Fibroblast of lung (primary cell): ENCODE results near the gene ZNF229. TPM values are rescaled to one million over a fixed set of nuclear protein-coding genes. Genes with fewer than 3 reads are reported as not detected.
"Not testable (repeated sequence)": the region's sequence is repeated elsewhere in the genome, so short reads cannot be mapped to it uniquely, and the experiment has no call there.

ENCODE experiments used
- DNase-seq, 2 donors: peaks; one replicate each; pipeline versions ENCODE4 v3.0.0 to v3.0.0-alpha.2; 2010; ENCODE audit warnings: low read depth in 2 of 2
- H2AFZ ChIP-seq: 2 replicates; pipeline ENCODE4 v1.5.1; 2012; ENCODE audit warnings: low read length, control low read depth, inconsistent platforms
- H3K27ac ChIP-seq: 2 replicates; pipeline ENCODE4 v1.5.1; 2011; ENCODE audit warnings: low read length, control low read depth; ENCODE audit not compliant: insufficient read depth
- H3K27me3 ChIP-seq: 2 replicates; pipeline ENCODE4 v1.5.1; 2011; ENCODE audit warnings: mild to moderate bottlenecking, low read length; ENCODE audit not compliant: control insufficient read depth, insufficient read depth
- H3K36me3 ChIP-seq: 2 replicates; pipeline ENCODE4 v1.5.1; 2011; ENCODE audit warnings: low read length; ENCODE audit not compliant: control insufficient read depth, insufficient read depth
- H3K4me1 ChIP-seq: 2 replicates; pipeline ENCODE4 v1.5.1; 2011; ENCODE audit warnings: low read length; ENCODE audit not compliant: control insufficient read depth, insufficient read depth; ENCODE audit errors: extremely low read depth
- H3K4me2 ChIP-seq: 2 replicates; pipeline ENCODE4 v1.5.1; 2011; ENCODE audit warnings: low read length, control low read depth; ENCODE audit not compliant: insufficient read depth; ENCODE audit errors: extremely low read depth
- H3K4me3 ChIP-seq, 4 experiments: fragments of 200-600 bp in 1 of 4; sonication (generic) in 1 of 4; replicated peaks in 1 of 4; 2 replicates each; pipeline ENCODE4 v1.5.1; 2011 to 2016; ENCODE audit warnings: low read length in 4 of 4, low read depth in 3 of 4, mild to moderate bottlenecking in 3 of 4, control low read depth in 2 of 4, inconsistent platforms in 1 of 4, mixed read lengths in 1 of 4; ENCODE audit not compliant: insufficient read depth in 1 of 4; ENCODE audit errors: control extremely low read depth in 1 of 4
- H3K79me2 ChIP-seq: 2 replicates; pipeline ENCODE4 v1.5.1; 2012; ENCODE audit warnings: mild to moderate bottlenecking, low read length, inconsistent platforms; ENCODE audit not compliant: control insufficient read depth, insufficient read depth
- H3K9ac ChIP-seq: 2 replicates; pipeline ENCODE4 v1.5.1; 2011; ENCODE audit warnings: mild to moderate bottlenecking, low read length, control low read depth; ENCODE audit not compliant: insufficient read depth
- H3K9me3 ChIP-seq: 2 replicates; pipeline ENCODE4 v1.5.1; 2012; ENCODE audit warnings: low read depth, low read length; ENCODE audit not compliant: control insufficient read depth, insufficient read depth
- H4K20me1 ChIP-seq: 2 replicates; pipeline ENCODE4 v1.5.1; 2011; ENCODE audit warnings: low read length; ENCODE audit not compliant: control insufficient read depth, insufficient read depth; ENCODE audit errors: extremely low read depth
- EZH2 ChIP-seq: IDR thresholded peaks from 2 replicates; pipeline ENCODE4 v1.5.1; 2012; ENCODE audit warnings: low read length, control low read depth, mild to moderate bottlenecking; ENCODE audit errors: missing control alignments
- polyA plus RNA-seq, 2 donors: library from polyadenylated mRNA; depleted of rRNA in 1 of 2; stranded (reverse) in 1 of 2; unstranded in 1 of 2; fragments of >200 nt; gene quantifications; 2 replicates each; pipeline ENCODE4 v1.2.1, GENCODE V29; 2011 to 2012; ENCODE audit warnings: missing spikeins in 1 of 2
- total RNA-seq: library from RNA; depleted of rRNA; stranded (reverse); fragments of >200 nt; gene quantifications from 2 replicates; pipeline ENCODE4 v1.2.1, GENCODE V29; 2014
- TF ChIP-seq, protein P1 (sequence below), 2 donors: IDR thresholded peaks in 1 of 2; conservative IDR thresholded peaks in 1 of 2; 1 replicate in 1 of 2; 2 replicates in 1 of 2; pipeline ENCODE4 v1.5.1; 2011 to 2012; ENCODE audit warnings: low read length in 2 of 2, control low read depth in 1 of 2, inconsistent platforms in 1 of 2, low read depth in 1 of 2, mild to moderate bottlenecking in 1 of 2

Gene ZNF229
- total and polyA plus RNA-seq, 2 donors (not counting 1 experiment from before 2014, with no cell fraction given): 5.7 to 24.4 TPM

DNA sequence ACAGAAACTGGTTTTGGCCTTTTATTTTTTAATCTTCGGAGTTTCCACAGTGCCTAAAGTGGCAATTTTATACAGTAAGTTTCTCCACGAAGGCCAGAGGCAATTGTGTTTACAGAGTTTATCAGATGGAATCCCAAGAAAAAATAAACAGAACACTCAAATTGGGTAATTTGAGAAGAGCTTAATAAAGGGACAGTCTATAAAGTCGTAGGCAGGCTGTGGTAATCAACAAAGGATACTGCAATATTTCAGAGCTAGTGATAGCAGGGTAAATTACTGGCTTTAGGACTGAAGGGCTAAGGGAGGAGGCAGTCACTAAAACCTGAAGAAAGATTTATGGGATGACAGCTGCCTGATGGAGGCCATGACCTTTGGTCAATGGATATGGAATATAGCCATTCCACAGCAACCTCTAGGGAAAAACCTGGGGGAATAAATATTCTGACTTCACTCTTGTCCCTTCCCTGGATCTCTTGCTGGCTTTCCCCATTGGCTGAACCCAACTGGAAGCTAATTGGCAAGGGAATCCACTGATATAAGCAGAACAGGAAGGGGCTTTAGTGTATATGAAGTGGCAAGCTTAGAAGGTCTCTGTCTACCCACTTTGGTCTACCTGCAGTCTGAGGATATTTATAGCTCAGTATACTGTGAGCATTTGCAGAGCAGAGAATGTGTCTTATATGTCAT is 14.5 kb upstream of the ZNF229 start:
- H3K4me3 ChIP-seq, H3K27ac ChIP-seq, H3K9ac ChIP-seq, H3K9me3 ChIP-seq, H3K27me3 ChIP-seq, H3K79me2 ChIP-seq, H3K4me2 ChIP-seq, DNase-seq, H4K20me1 ChIP-seq, H2AFZ ChIP-seq, H3K4me1 ChIP-seq, H3K36me3 ChIP-seq: not testable (repeated sequence)

DNA sequence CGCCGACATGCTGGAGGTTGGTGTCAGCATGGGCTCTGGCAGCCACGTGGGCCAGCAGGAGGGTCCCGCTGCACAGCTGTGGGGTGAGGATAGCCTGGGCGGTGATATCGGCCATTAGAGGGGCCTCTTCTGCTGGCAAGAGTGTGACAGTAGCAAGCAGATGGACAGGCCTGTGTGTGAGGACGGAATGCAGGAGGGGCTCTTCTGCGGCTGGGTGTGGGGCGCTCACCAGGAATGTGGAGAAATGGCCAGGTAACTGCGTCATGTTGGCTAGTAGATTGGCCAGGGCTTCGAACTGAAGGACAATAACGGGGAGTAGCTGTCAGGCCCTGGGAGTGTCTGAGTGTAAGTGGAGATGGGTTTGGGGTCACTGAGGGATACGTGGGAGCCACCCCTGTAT is 7.7 kb upstream of the ZNF229 start:
- H3K36me3 ChIP-seq, H3K4me1 ChIP-seq, H3K4me2 ChIP-seq, H3K27ac ChIP-seq, H3K79me2 ChIP-seq, H2AFZ ChIP-seq, DNase-seq, H3K27me3 ChIP-seq, H3K4me3 ChIP-seq, H3K9me3 ChIP-seq, H3K9ac ChIP-seq, H4K20me1 ChIP-seq: not testable (repeated sequence)

DNA sequence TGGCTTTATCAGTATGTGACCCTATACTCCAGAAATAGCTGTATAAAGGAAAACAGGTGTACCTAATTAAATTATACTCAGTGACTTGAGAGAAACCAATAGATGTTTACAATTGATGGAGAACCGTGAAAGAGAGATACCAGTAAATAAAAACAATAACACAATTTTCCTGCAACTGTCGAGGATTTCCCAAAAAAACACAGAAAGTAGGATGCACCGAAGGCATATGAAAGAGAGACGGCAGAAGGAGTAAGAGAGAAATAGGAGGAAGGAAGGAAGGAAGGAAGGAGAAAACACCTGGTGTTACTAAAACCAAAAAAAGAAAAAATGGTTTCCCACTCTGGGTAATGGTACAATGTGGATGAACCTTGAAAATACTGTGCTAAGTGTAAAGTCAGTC is 6.8 kb upstream of the ZNF229 start:
- H2AFZ ChIP-seq: no peak overlapping the region

DNA sequence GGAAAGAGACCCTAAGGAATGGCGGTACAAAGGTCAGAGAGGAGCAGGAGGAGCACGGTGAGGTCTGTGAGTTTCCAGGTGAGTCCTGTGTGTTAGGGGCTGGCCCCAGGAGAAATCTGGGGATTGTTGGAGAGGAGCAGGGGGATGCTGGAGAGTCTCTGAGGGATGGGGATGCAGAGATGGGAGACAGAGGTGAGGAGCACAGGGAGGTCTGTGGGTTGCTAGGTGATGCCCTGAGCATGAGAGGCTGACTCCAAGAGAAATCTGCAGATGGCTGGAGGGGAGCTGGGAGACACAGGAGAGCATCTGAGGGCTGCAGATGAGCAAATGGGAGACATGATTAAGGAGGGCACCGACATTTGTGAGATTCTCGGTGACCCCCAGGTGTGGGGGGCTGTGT is 4.1 kb upstream of the ZNF229 start:
- Histone ChIP-seq H3K27ac (no peak overlapping the region), H2AFZ (no peak overlapping the region), H4K20me1 (no peaks in the 10 kb centered on the region), H3K4me3 (no peak overlapping the region), H3K9me3 (no peaks in the 10 kb centered on the region), H3K27me3 (no peaks in the 10 kb centered on the region), H3K79me2 (no peaks in the 10 kb centered on the region), H3K36me3 (no peaks in the 10 kb centered on the region), H3K4me1 (no peaks in the 10 kb centered on the region), H3K4me2 (no peak overlapping the region), H3K9ac (no peak overlapping the region)
- no peak for TF ChIP-seq EZH2
- TF ChIP-seq, protein P1, sequence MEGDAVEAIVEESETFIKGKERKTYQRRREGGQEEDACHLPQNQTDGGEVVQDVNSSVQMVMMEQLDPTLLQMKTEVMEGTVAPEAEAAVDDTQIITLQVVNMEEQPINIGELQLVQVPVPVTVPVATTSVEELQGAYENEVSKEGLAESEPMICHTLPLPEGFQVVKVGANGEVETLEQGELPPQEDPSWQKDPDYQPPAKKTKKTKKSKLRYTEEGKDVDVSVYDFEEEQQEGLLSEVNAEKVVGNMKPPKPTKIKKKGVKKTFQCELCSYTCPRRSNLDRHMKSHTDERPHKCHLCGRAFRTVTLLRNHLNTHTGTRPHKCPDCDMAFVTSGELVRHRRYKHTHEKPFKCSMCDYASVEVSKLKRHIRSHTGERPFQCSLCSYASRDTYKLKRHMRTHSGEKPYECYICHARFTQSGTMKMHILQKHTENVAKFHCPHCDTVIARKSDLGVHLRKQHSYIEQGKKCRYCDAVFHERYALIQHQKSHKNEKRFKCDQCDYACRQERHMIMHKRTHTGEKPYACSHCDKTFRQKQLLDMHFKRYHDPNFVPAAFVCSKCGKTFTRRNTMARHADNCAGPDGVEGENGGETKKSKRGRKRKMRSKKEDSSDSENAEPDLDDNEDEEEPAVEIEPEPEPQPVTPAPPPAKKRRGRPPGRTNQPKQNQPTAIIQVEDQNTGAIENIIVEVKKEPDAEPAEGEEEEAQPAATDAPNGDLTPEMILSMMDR (conservative IDR thresholded peaks at IDR 0.05 in 1 of 2, IDR thresholded peaks at IDR 0.05 in 1 of 2; ENCODE audit: low read depth in 1 of 2, low read length in 2 of 2): no peak
- no peak for DNase-seq

More for the DNA sequence above, 6.8 kb upstream of the ZNF229 start:
- Histone ChIP-seq H3K9ac (no peak overlapping the region), H4K20me1 (no peaks in the 10 kb centered on the region), H3K27me3 (no peaks in the 10 kb centered on the region), H3K4me1 (no peaks in the 10 kb centered on the region), H3K4me2 (no peak overlapping the region), H3K79me2 (no peaks in the 10 kb centered on the region), H3K9me3 (no peaks in the 10 kb centered on the region), H3K27ac (no peak overlapping the region), H3K4me3 (no peak overlapping the region), H3K36me3 (no peaks in the 10 kb centered on the region)
- TF ChIP-seq EZH2: no peak
- TF ChIP-seq, protein P1 (conservative IDR thresholded peaks at IDR 0.05 in 1 of 2, IDR thresholded peaks at IDR 0.05 in 1 of 2; ENCODE audit: low read depth in 1 of 2, low read length in 2 of 2): no peak
- DNase-seq: no peak
